Stomach (tissue), 9 donors: Measurements from ENCODE around the gene NPBWR2. TPM values are rescaled to one million over a fixed set of nuclear protein-coding genes. Genes with fewer than 3 reads are reported as not detected.
A peak's percentile ranks its signal among the peaks of the same experiment; 100 is the strongest.

Source experiments
- DNase-seq, 2 donors: peaks; one replicate each; pipeline versions ENCODE4 v3.0.0 to v3.0.0-alpha.2; 2013 to 2019
- H3K27ac ChIP-seq, 5 donors: fragments of 200-600 bp in 4 of 5; sonication (generic) in 4 of 5; one replicate each; pipeline ENCODE4 v1.5.1; 2013 to 2019; ENCODE audit warnings: mild to moderate bottlenecking in 1 of 5, moderate library complexity in 1 of 5
- H3K27me3 ChIP-seq, 3 donors: fragments of 200-600 bp; sonication (generic); one replicate each; pipeline ENCODE4 v1.5.1; 2017 to 2019; ENCODE audit warnings: mixed run types in 1 of 3
- H3K36me3 ChIP-seq, 4 donors: fragments of 200-600 bp; sonication (generic); 1 replicate in 3 of 4; 2 replicates in 1 of 4; pipeline ENCODE4 v1.5.1; 2016 to 2019
- H3K4me1 ChIP-seq, 4 donors: fragments of 200-600 bp; sonication (generic); one replicate each; pipeline ENCODE4 v1.5.1; 2016 to 2019
- H3K4me3 ChIP-seq, 4 donors: fragments of 200-600 bp; sonication (generic) in 3 of 4; one replicate each; pipeline ENCODE4 v1.5.1; 2016 to 2019; ENCODE audit warnings: mild to moderate bottlenecking in 1 of 4
- H3K9me3 ChIP-seq, 4 donors: fragments of 200-600 bp; sonication (generic); one replicate each; pipeline ENCODE4 v1.5.1; 2016 to 2019
- CTCF ChIP-seq, 7 experiments: fragments of 450-650 bp in 4 of 7; fragments of 200-600 bp in 3 of 7; sonication (generic) in 3 of 7; IDR thresholded peaks; one replicate each; pipeline ENCODE4 v1.5.1; 2016 to 2019; ENCODE audit warnings: antibody characterized with exemption in 7 of 7, control low read depth in 2 of 7, mild to moderate bottlenecking in 1 of 7
- EP300 ChIP-seq: sonication (generic); formaldehyde crosslinking; IDR thresholded peaks from one replicate; pipeline ENCODE4 v1.6.1; 2017; ENCODE audit warnings: antibody characterized with exemption
- POLR2A ChIP-seq, 4 donors: fragments of 450-650 bp; IDR thresholded peaks; one replicate each; pipeline ENCODE4 v1.6.1; 2016; ENCODE audit warnings: antibody characterized with exemption in 4 of 4, control low read depth in 2 of 4, mild to moderate bottlenecking in 1 of 4, moderate library complexity in 1 of 4
- POLR2AphosphoS5 ChIP-seq, 3 donors: sonication (generic); formaldehyde crosslinking; IDR thresholded peaks; one replicate each; pipeline ENCODE4 v1.6.1; 2016; ENCODE audit warnings: antibody characterized with exemption in 3 of 3
- WGBS, 5 donors: extraction: QIAGEN DNeasy Blood & Tissue Kit in 3 of 5; methylation state at CpG; one replicate each; pipeline versions ENCODE4 v1.1.5 to v1.1.7; 2013 to 2018; 5-methylcytosine and 5-hydroxymethylcytosine counted together
- intact Hi-C: fragments of 100-400 bp; cut with DNase I; formaldehyde crosslinking; loops from one replicate; pipeline ENCODE4 v1.15.1; 2023; ENCODE audit warnings: low total_unique reads
- polyA plus RNA-seq, 3 donors: library from polyadenylated mRNA; stranded (reverse); fragments of 200-250 nt; gene quantifications; one replicate each; pipeline ENCODE4 v1.2.3, GENCODE V29; 2013
- small RNA-seq, 4 donors: library from RNA; depleted of rRNA; stranded (forward); fragments of <200 nt; gene quantifications; one replicate each; pipeline ENCODE3, GENCODE V24; 2016
- total RNA-seq, 5 donors: library from RNA; depleted of rRNA; stranded (reverse); fragments of >200 nt; gene quantifications; one replicate each; pipeline versions ENCODE4 v1.1.0 to v1.2.3, GENCODE V29; 2014 to 2016
- donor health status: healthy with polysubstance abuse.
- donor health status: Bipolar disorder and iron deficiency.
- donor health status: healthy.

NPBWR2 gene
- total and polyA plus RNA-seq, 8 donors, result not detected

- intact Hi-C loops, result no loop called here
- Histone ChIP-seq H3K36me3 (no peaks in the 10 kb centered on the region), H3K27me3 (peaks cover 0 to 69% (median 41%) of the 10 kb centered on the region in 3 donors), H3K9me3 (no peaks in the 10 kb centered on the region), H3K27ac (peak overlapping the region; percentile 16 to 79 (median 57)), H3K4me1 (peaks cover 11 to 22% (median 18%) of the 10 kb centered on the region in 4 donors), H3K4me3 (no peak overlapping the region)
- TF ChIP-seq POLR2A (IDR thresholded peaks at IDR 0.05) (no peak), POLR2AphosphoS5 (IDR thresholded peaks at IDR 0.05) (no peak), EP300 (no peak), CTCF (IDR thresholded peaks at IDR 0.05) (no peak)
- DNase-seq, result peak in 1 of 2 donors; percentile 73
- WGBS, 5 donors, result 29 to 68% (median 48%) methylated on average over 7 to 22 of the region's 22 CpGs
These were observed 51.3 kb downstream of the NPBWR2 start for GRCh38 chr20:64055893-64056638.

- Histone ChIP-seq H3K27ac (peak overlapping the region; percentile 16 to 79 (median 57)), H3K4me1 (peaks cover 11 to 22% (median 18%) of the 10 kb centered on the region in 4 donors), H3K4me3 (no peak overlapping the region), H3K27me3 (peaks cover 2 to 75% (median 47%) of the 10 kb centered on the region in 3 donors), H3K36me3 (no peaks in the 10 kb centered on the region), H3K9me3 (no peaks in the 10 kb centered on the region)
- intact Hi-C loops, result no loop called here
- no peak for DNase-seq
- TF ChIP-seq CTCF (IDR thresholded peaks at IDR 0.05) (no peak), POLR2A (IDR thresholded peaks at IDR 0.05) (no peak), POLR2AphosphoS5 (IDR thresholded peaks at IDR 0.05) (no peak), EP300 (no peak)
- WGBS, 5 donors, result 59 to 84% (median 64%) methylated on average over 2 to 9 of the region's 9 CpGs
These were observed 51.9 kb downstream of the NPBWR2 start for GRCh38 chr20:64055396-64055892.

GRCh38 chr20:64053841-64054661, 53.3 kb downstream of the NPBWR2 start:
- WGBS, 5 donors, result 30 to 40% (median 37%) methylated on average over 14 to 17 of the region's 17 CpGs

More at GRCh38 chr20:64053841-64054661, 53.3 kb downstream of the NPBWR2 start:
- Histone ChIP-seq H3K27me3 (peaks cover 12 to 89% (median 57%) of the 10 kb centered on the region in 3 donors), H3K9me3 (no peaks in the 10 kb centered on the region), H3K27ac (peak overlapping the region; percentile 18 to 79 (median 57)), H3K4me1 (peaks cover 17 to 34% (median 26%) of the 10 kb centered on the region in 4 donors), H3K36me3 (no peaks in the 10 kb centered on the region), H3K4me3 (no peak overlapping the region)
- intact Hi-C loops, result no loop called here
- DNase-seq, result peak in 1 of 2 donors; percentile 86
- TF ChIP-seq POLR2A (IDR thresholded peaks at IDR 0.05) (no peak), POLR2AphosphoS5 (IDR thresholded peaks at IDR 0.05) (peak in 1 of 3 donors; percentile 9)

Small RNAs within 50 kb of the gene (small RNA-seq; reads per million reads assigned to genes)
- 0 reads per million in 4 donors for gene AL355803.1
- gene MIR6813, result 0 reads per million in 4 donors

Other genes with a start within 250 kb of the NPBWR2 start
- not detected for gene ABHD16B, start 246.1 kb downstream of the NPBWR2 start, total RNA-seq
- gene ABHD16B, start 246.1 kb downstream of the NPBWR2 start, polyA plus RNA-seq, result under 1 TPM in 2 of 3 donors, not detected in 1; 0.37 to 0.43 TPM
- 10 to 100 TPM; 42.0 to 53.1 (median 45.5) TPM for gene TPD52L2, start 242.3 kb downstream of the NPBWR2 start, total RNA-seq
- 10 to 100 TPM; 72.8 to 75.6 (median 73.3) TPM for gene TPD52L2, start 242.3 kb downstream of the NPBWR2 start, polyA plus RNA-seq
- 10 to 100 TPM; 23.7 to 60.1 (median 52.7) TPM for gene DNAJC5, start 212.4 kb downstream of the NPBWR2 start, total RNA-seq
- 10 to 100 TPM; 23.1 to 26.4 (median 25.6) TPM for gene DNAJC5, start 212.4 kb downstream of the NPBWR2 start, polyA plus RNA-seq
- gene UCKL1, start 151.1 kb downstream of the NPBWR2 start, total RNA-seq, result 100 to 1,000 TPM in 1 of 5 donors, 10 to 100 TPM in 4; 20.9 to 107 (median 36.8) TPM
- 10 to 100 TPM; 17.7 to 60.5 (median 24.0) TPM for gene UCKL1, start 151.1 kb downstream of the NPBWR2 start, polyA plus RNA-seq
- gene ZNF512B, start 137.6 kb downstream of the NPBWR2 start, total RNA-seq, result 10 to 100 TPM in 2 of 5 donors, 1 to 10 TPM in 3; 6.1 to 12.1 (median 9.2) TPM
- gene ZNF512B, start 137.6 kb downstream of the NPBWR2 start, polyA plus RNA-seq, result 1 to 10 TPM; 3.5 to 7.6 (median 6.3) TPM
- 10 to 100 TPM in 2 of 5 donors, 1 to 10 TPM in 3; 2.9 to 68.1 (median 9.4) TPM for gene SAMD10, start 127.9 kb downstream of the NPBWR2 start, total RNA-seq
- 1 to 10 TPM; 4.9 to 6.6 (median 6.3) TPM for gene SAMD10, start 127.9 kb downstream of the NPBWR2 start, polyA plus RNA-seq
- 10 to 100 TPM; 30.4 to 67.4 (median 39.7) TPM for gene PRPF6, start 126.4 kb downstream of the NPBWR2 start, total RNA-seq
- gene PRPF6, start 126.4 kb downstream of the NPBWR2 start, polyA plus RNA-seq, result 10 to 100 TPM; 27.0 to 44.2 (median 39.6) TPM
- 1 to 10 TPM in 1 of 5 donors, not detected in 4; 1.7 TPM for gene C20orf204, start 71.4 kb downstream of the NPBWR2 start, total RNA-seq
- 1 to 10 TPM in 2 of 3 donors, under 1 TPM in 1; 0.62 to 3.4 (median 1.4) TPM for gene C20orf204, start 71.4 kb downstream of the NPBWR2 start, polyA plus RNA-seq
- gene SOX18, start 57.9 kb downstream of the NPBWR2 start, total RNA-seq, result 10 to 100 TPM in 2 of 5 donors, 1 to 10 TPM in 2, under 1 TPM in 1; 0.58 to 26.6 (median 8.9) TPM
- gene SOX18, start 57.9 kb downstream of the NPBWR2 start, polyA plus RNA-seq, result 10 to 100 TPM in 1 of 3 donors, 1 to 10 TPM in 2; 6.2 to 15.2 (median 8.4) TPM
- 10 to 100 TPM in 4 of 5 donors, 1 to 10 TPM in 1; 3.1 to 30.7 (median 22.8) TPM for gene TCEA2, start 44.4 kb downstream of the NPBWR2 start, total RNA-seq
- 10 to 100 TPM; 21.0 to 35.5 (median 30.4) TPM for gene TCEA2, start 44.4 kb downstream of the NPBWR2 start, polyA plus RNA-seq
- 10 to 100 TPM in 1 of 5 donors, 1 to 10 TPM in 1, not detected in 3; 3.1 to 10.1 TPM for gene RGS19, start 28.0 kb downstream of the NPBWR2 start, total RNA-seq
- gene RGS19, start 28.0 kb downstream of the NPBWR2 start, polyA plus RNA-seq, result 10 to 100 TPM in 2 of 3 donors, 1 to 10 TPM in 1; 8.1 to 17.2 (median 13.1) TPM
- 1 to 10 TPM in 1 of 5 donors, under 1 TPM in 1, not detected in 3; 0.55 to 4.7 TPM for gene OPRL1, start 27.5 kb downstream of the NPBWR2 start, total RNA-seq
- under 1 TPM in 2 of 3 donors, not detected in 1; 0.18 to 0.25 TPM for gene OPRL1, start 27.5 kb downstream of the NPBWR2 start, polyA plus RNA-seq
- not detected for gene LKAAEAR1, start 23.2 kb downstream of the NPBWR2 start, total RNA-seq
- gene LKAAEAR1, start 23.2 kb downstream of the NPBWR2 start, polyA plus RNA-seq, result under 1 TPM in 1 of 3 donors, not detected in 2; 0.23 TPM
- gene MYT1, start 56.9 kb upstream of the NPBWR2 start, total RNA-seq, result under 1 TPM in 1 of 5 donors, not detected in 4; 0.55 TPM
- gene MYT1, start 56.9 kb upstream of the NPBWR2 start, polyA plus RNA-seq, result under 1 TPM in 2 of 3 donors, not detected in 1; 0.08 to 0.25 TPM
- gene PCMTD2, start 148.2 kb upstream of the NPBWR2 start, total RNA-seq, result 100 to 1,000 TPM in 1 of 5 donors, 10 to 100 TPM in 4; 15.2 to 107 (median 57.4) TPM
- gene PCMTD2, start 148.2 kb upstream of the NPBWR2 start, polyA plus RNA-seq, result 10 to 100 TPM; 14.1 to 29.3 (median 23.8) TPM